K562 treated with DMSO at 1 percent for 24 hours (cell line): ENCODE results near the gene DHH. TPM values are rescaled to one million over a fixed set of nuclear protein-coding genes. Genes with fewer than 3 reads are reported as not detected.

Experiments used
- total RNA-seq: library from RNA; unstranded; fragments of 300-600 nt; gene quantifications from 2 replicates; pipeline ENCODE4 v1.2.3, GENCODE V29; 2022; ENCODE audit warnings: low read depth; ENCODE audit not compliant: insufficient read depth

DHH gene
- total RNA-seq, result 1.3 and 2.4 TPM in 2 replicates

GRCh38 chr12:49094160-49094974 lies at the start of gene DHH:
Gene DHH, minus strand, starts transcription at chr12:49094801. Its CDS starts 289 bp downstream, at chr12:49094512.

DNA sequence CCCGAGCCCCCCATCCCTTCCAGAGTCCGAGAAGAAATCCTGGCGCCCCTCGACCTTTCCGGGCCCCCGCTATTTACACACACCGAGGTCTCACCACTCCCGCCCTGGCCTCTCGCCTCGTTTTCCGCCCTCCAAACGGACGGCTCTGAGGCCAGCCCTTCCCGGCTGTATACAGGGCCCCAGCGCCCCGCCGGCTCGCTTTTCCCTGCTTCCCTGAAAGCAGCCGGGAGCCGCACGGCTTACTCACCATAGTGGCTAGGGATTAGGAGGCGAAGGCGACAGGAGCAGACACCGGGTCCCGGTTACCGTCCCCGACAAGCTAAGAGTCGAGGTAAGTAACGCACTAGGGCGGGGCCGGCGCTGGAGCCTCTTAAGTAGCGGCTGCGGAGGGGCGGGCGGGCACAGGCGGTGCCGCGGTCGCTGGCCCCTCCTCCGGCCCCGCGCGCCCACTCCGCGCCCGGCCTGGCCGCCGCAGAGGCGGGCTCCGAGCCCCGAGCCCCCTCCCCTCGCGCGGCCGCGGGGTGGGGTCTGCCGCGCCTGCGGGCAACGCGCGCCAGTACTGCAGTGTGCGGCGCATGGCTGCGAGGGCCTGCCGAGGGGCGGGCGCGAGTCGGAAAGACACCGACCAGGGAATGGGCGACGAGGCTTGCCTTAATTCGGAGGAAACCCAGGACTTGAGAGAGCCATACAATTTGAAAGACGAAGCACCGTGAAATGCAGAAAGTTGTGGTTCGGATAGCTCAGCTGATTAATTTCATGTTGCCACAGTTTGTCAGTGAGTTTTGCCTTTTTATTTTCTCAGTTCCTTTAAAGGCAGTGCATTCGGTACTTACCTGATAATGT lies 36.7 kb upstream of the DHH start, which contains the start of gene TUBA1B:
TSS of gene TUBA1B (minus strand) at position 345 of the 843 bp plus-strand sequence. CDS start at position 250, 95 bp downstream.

GRCh38 chr12:49110464-49111155 lies 16.0 kb upstream of the DHH start, which contains the start of gene LMBR1L:
Gene LMBR1L, minus strand, starts transcription at chr12:49110847. Its CDS starts 292 bp downstream, at chr12:49110555.

GRCh38 chr12:49069507-49070346 lies 24.9 kb downstream of the DHH start, which contains the start of gene RHEBL1:
Gene RHEBL1, minus strand, starts transcription at chr12:49069979. Its CDS starts 194 bp downstream, at chr12:49069785.

DNA sequence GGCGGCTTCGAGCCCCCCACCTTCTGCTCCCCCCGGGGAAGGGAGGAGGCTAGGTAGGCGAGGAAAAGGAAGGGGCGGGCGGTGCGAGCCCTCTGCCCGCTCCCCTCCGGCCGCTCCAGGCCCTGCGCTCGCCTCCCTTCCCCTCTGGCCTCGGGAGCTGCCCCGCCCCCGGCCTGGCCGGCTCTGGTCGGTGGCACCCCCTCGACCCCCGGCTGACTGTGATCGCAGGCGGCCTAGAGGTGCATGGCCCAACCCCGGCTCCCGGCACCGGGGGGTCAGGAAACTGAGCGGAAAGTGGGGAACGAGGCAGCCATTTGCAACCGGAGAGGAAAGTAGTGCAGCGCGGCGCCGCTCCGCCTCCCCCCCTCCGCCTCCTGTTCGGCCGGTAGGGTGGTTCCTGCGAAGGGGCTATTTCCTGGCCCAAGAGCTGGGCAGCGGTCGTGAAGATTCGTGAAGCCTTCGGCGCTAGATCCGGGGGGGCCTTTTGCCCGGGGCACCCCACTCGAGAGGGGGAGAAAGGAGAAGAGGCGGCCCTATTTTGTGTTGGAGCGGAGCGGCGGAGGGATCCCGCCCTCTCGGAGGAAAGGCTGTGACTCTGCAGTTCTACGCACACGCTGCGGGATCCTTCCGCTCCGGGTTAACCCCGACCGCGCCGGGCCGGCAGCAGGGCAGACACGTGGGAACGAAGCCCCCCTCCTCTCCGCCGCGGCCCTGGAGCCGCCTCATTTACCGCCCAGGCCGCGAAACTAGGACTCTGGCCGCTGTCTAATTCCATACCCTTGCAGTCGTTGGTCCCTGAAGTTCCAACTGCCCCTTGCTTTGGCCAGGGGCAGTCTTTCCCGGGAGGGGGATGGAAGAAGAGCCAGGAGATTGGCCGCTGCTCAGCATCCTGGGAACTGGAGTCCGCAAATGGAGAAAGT lies 34.1 kb downstream of the DHH start, which contains the start of gene KMT2D:
TSS of gene KMT2D (minus strand) at position 558 of the 920 bp plus-strand sequence. CDS start 5,470 bp downstream, outside the sequence.

Other genes with a start within 250 kb of the DHH start
- 80.9 and 83.0 TPM in 2 replicates for gene DDX23, start 242.6 kb downstream of the DHH start, total RNA-seq
- gene RND1, start 228.9 kb downstream of the DHH start, total RNA-seq, result 2.8 TPM in 2 replicates
- 3.8 and 4.3 TPM in 2 replicates for gene FKBP11, start 169.3 kb downstream of the DHH start, total RNA-seq
- gene ARF3, start 137.3 kb downstream of the DHH start, total RNA-seq, result 93.5 and 100 TPM in 2 replicates
- 0.36 and 1.3 TPM in 2 replicates for gene WNT10B, start 123.1 kb downstream of the DHH start, total RNA-seq
- not detected in 2 replicates for gene WNT1, start 116.5 kb downstream of the DHH start, total RNA-seq
- 0.63 and 0.68 TPM in 2 replicates for gene DDN, start 95.4 kb downstream of the DHH start, total RNA-seq
- 65.8 and 65.9 TPM in 2 replicates for gene PRKAG1, start 76.0 kb downstream of the DHH start, total RNA-seq
- 37.3 and 38.9 TPM in 2 replicates for gene KMT2D, start 34.0 kb downstream of the DHH start, total RNA-seq
- gene RHEBL1, start 24.8 kb downstream of the DHH start, total RNA-seq, result 21.6 and 22.2 TPM in 2 replicates
- gene LMBR1L, start 16.0 kb upstream of the DHH start, total RNA-seq, result 37.0 and 40.5 TPM in 2 replicates
- gene TUBA1B, start 36.6 kb upstream of the DHH start, total RNA-seq, result 2,823 and 2,914 TPM in 2 replicates
- 60.6 and 68.2 TPM in 2 replicates for gene TUBA1A, start 94.3 kb upstream of the DHH start, total RNA-seq
- gene TUBA1C, start 170.3 kb upstream of the DHH start, total RNA-seq, result 849 and 868 TPM in 2 replicates
- gene PRPH, start 200.3 kb upstream of the DHH start, total RNA-seq, result 1.8 and 2.6 TPM in 2 replicates
- gene TROAP, start 228.5 kb upstream of the DHH start, total RNA-seq, result 66.6 and 80.7 TPM in 2 replicates
- 3.1 and 4.9 TPM in 2 replicates for gene C1QL4, start 242.4 kb upstream of the DHH start, total RNA-seq